ENCODE data around the gene PHACTR1. TPM values are rescaled to one million over a fixed set of nuclear protein-coding genes. Genes with fewer than 3 reads are reported as not detected.

The PHACTR1 gene
- total RNA-seq, 2 experiments from 2014 or later: 1.3 to 2.3 TPM

- H3K27ac ChIP-seq (ENCODE audit: low read depth in 1 of 2, low read length in 2 of 2): no peak overlapping the region
- H3K27me3 Mint-ChIP-seq: peaks cover 22% of the 10 kb centered on the region
- no peak overlapping the region for H3K4me3 Mint-ChIP-seq
- no peak overlapping the region for H3K4me3 ChIP-seq (ENCODE audit: low read length)
- no peaks in the 10 kb centered on the region for H3K36me3 ChIP-seq (ENCODE audit: insufficient read depth, low read length)
- ChIA-PET CTCF (no interaction called here), POLR2A (no interaction called here)
- TF ChIP-seq CTCF (IDR thresholded peaks at IDR 0.05): no peak
- no peaks in the 10 kb centered on the region for H3K4me1 Mint-ChIP-seq (ENCODE audit: low read depth)
- H3K9me3 ChIP-seq (ENCODE audit: control insufficient read depth in 1 of 2, insufficient read depth in 1 of 2, low read length in 2 of 2): no peaks in the 10 kb centered on the region
- DNase-seq (no peak), ATAC-seq (ENCODE audit: poor library complexity) (no peak)
- peaks cover 0 to 3% of the 10 kb centered on the region in 2 experiments for H3K27me3 ChIP-seq (ENCODE audit: control insufficient read depth in 1 of 2, insufficient read depth in 2 of 2, low read length in 2 of 2)
- H3K9me3 Mint-ChIP-seq: no peaks in the 10 kb centered on the region
- no peaks in the 10 kb centered on the region for H3K4me1 ChIP-seq (ENCODE audit: insufficient read depth, low read length)
- no peak overlapping the region for H3K27ac Mint-ChIP-seq
- intact Hi-C loops (cut with DNase I, micrococcal nuclease): no loop called here
- H3K36me3 Mint-ChIP-seq (ENCODE audit: low read depth): no peaks in the 10 kb centered on the region
Observed at GRCh38 chr6:13113376-13113775, 396.8 kb downstream of the PHACTR1 start.

GRCh38 chr6:13113981-13114593 is 397.5 kb downstream of the PHACTR1 start:
- Mint-ChIP-seq H3K27ac (no peak overlapping the region), H3K4me1 (ENCODE audit: low read depth) (no peaks in the 10 kb centered on the region), H3K9me3 (no peaks in the 10 kb centered on the region), H3K4me3 (no peak overlapping the region), H3K36me3 (ENCODE audit: low read depth) (no peaks in the 10 kb centered on the region), H3K27me3 (peaks cover 26% of the 10 kb centered on the region)
- Histone ChIP-seq H3K9me3 (ENCODE audit: control insufficient read depth in 1 of 2, insufficient read depth in 1 of 2, low read length in 2 of 2) (no peaks in the 10 kb centered on the region), H3K4me1 (ENCODE audit: insufficient read depth, low read length) (no peaks in the 10 kb centered on the region), H3K27ac (ENCODE audit: low read depth in 1 of 2, low read length in 2 of 2) (no peak overlapping the region), H3K27me3 (ENCODE audit: control insufficient read depth in 1 of 2, insufficient read depth in 2 of 2, low read length in 2 of 2) (peaks cover 0 to 6% of the 10 kb centered on the region in 2 experiments), H3K36me3 (ENCODE audit: insufficient read depth, low read length) (no peaks in the 10 kb centered on the region), H3K4me3 (ENCODE audit: low read length) (no peak overlapping the region)
- ChIA-PET POLR2A (no interaction called here), CTCF (interaction anchor here (1.0 kb wide), 1 partner anchor 9 kb away, joined by 3 read pairs; no protein-coding TSS in a partner anchor)
- ATAC-seq (ENCODE audit: poor library complexity) (no peak), DNase-seq (no peak)
- intact Hi-C loops (cut with DNase I, micrococcal nuclease): no loop called here
- TF ChIP-seq CTCF (IDR thresholded peaks at IDR 0.05): no peak

GRCh38 chr6:13116155-13116554 is 399.6 kb downstream of the PHACTR1 start:
- no peak overlapping the region for H3K4me3 ChIP-seq (ENCODE audit: low read length)
- DNase-seq (no peak), ATAC-seq (ENCODE audit: poor library complexity) (no peak)
- H3K36me3 ChIP-seq (ENCODE audit: insufficient read depth, low read length): no peaks in the 10 kb centered on the region
- Mint-ChIP-seq H3K4me1 (ENCODE audit: low read depth) (no peaks in the 10 kb centered on the region), H3K9me3 (no peaks in the 10 kb centered on the region), H3K4me3 (no peak overlapping the region), H3K27me3 (peaks cover 35% of the 10 kb centered on the region), H3K36me3 (ENCODE audit: low read depth) (no peaks in the 10 kb centered on the region), H3K27ac (no peak overlapping the region)
- CTCF ChIA-PET: no interaction called here
- no peak overlapping the region for H3K27ac ChIP-seq (ENCODE audit: low read depth in 1 of 2, low read length in 2 of 2)
- H3K27me3 ChIP-seq (ENCODE audit: control insufficient read depth in 1 of 2, insufficient read depth in 2 of 2, low read length in 2 of 2): peaks cover 0 to 17% of the 10 kb centered on the region in 2 experiments
- TF ChIP-seq CTCF (IDR thresholded peaks at IDR 0.05): no peak
- H3K4me1 ChIP-seq (ENCODE audit: insufficient read depth, low read length): no peaks in the 10 kb centered on the region
- POLR2A ChIA-PET: no interaction called here
- H3K9me3 ChIP-seq (ENCODE audit: control insufficient read depth in 1 of 2, insufficient read depth in 1 of 2, low read length in 2 of 2): no peaks in the 10 kb centered on the region
- intact Hi-C loops (cut with DNase I, micrococcal nuclease): no loop called here

Measured in CD4-positive, alpha-beta T cell (primary cell).